ENCODE data around the gene FAT1.

- TF ChIP-seq POLR2A (IDR thresholded peaks at IDR 0.05; ENCODE audit: low read length) (no peak), GATA1 (IDR thresholded peaks at IDR 0.05; ENCODE audit: low read depth, low read length) (no peak)
Observed at GRCh38 chr4:186630128-186630527, 93.5 kb downstream of the FAT1 start.

Data from erythroblast (primary cell).